GM12865 (cell line): ENCODE measurements around the gene ZBTB2.
"Not testable (repeated sequence)": the region's sequence is repeated elsewhere in the genome, so short reads cannot be mapped to it uniquely, and the experiment has no call there.

ENCODE experiments used
- DNase-seq: peaks from one replicate; pipeline ENCODE4 v3.0.0; 2010; ENCODE audit warnings: low read depth
- H3K4me3 ChIP-seq: 2 replicates; pipeline ENCODE4 v1.5.1; 2011; ENCODE audit warnings: mild to moderate bottlenecking, low read depth, low read length, control low read depth
- CTCF ChIP-seq: IDR thresholded peaks from 2 replicates; pipeline ENCODE4 v1.5.1; 2011; ENCODE audit warnings: low read length, control low read depth, low read depth, inconsistent platforms; ENCODE audit not compliant: insufficient read depth; ENCODE audit errors: missing control alignments

The ZBTB2 gene

GRCh38 chr6:151350442-151351145 lies 40.8 kb downstream of the ZBTB2 start:
- DNase-seq = no peak

GRCh38 chr6:151349651-151350270 lies 41.6 kb downstream of the ZBTB2 start:
- TF ChIP-seq CTCF = no peak

More at GRCh38 chr6:151350442-151351145, 40.8 kb downstream of the ZBTB2 start:
- no peak for TF ChIP-seq CTCF
- H3K4me3 ChIP-seq = no peak overlapping the region

GRCh38 chr6:151342750-151343149 lies 48.6 kb downstream of the ZBTB2 start:
- not testable (repeated sequence) for H3K4me3 ChIP-seq, DNase-seq

More at GRCh38 chr6:151349651-151350270, 41.6 kb downstream of the ZBTB2 start:
- H3K4me3 ChIP-seq = no peak overlapping the region
- no peak for DNase-seq

GRCh38 chr6:151341476-151342195 lies 49.7 kb downstream of the ZBTB2 start:
- no peak overlapping the region for H3K4me3 ChIP-seq
- no peak for DNase-seq
- no peak for TF ChIP-seq CTCF

GRCh38 chr6:151340219-151340978 lies 51.0 kb downstream of the ZBTB2 start:
- no peak overlapping the region for H3K4me3 ChIP-seq
- no peak for TF ChIP-seq CTCF
- no peak for DNase-seq

- no peak for TF ChIP-seq CTCF
- DNase-seq = no peak
- H3K4me3 ChIP-seq = no peak overlapping the region
Observed at GRCh38 chr6:151339369-151339768, 52.0 kb downstream of the ZBTB2 start.
